Testis (tissue), 3 donors: ENCODE results near the gene MAN1B1. TPM values are rescaled to one million over a fixed set of nuclear protein-coding genes. Genes with fewer than 3 reads are reported as not detected.

Source experiments
- DNase-seq: peaks from one replicate; pipeline ENCODE4 v3.0.0-alpha.2; 2019
- H3K27ac ChIP-seq, 2 donors: fragments of 200-600 bp; sonication (generic); one replicate each; pipeline ENCODE4 v1.5.1; 2019
- H3K27me3 ChIP-seq: fragments of 200-600 bp; sonication (generic); one replicate; pipeline ENCODE4 v1.5.1; 2019
- H3K36me3 ChIP-seq: fragments of 200-600 bp; sonication (generic); one replicate; pipeline ENCODE4 v1.5.1; 2017; ENCODE audit warnings: low read depth; ENCODE audit errors: missing control alignments
- H3K4me1 ChIP-seq: fragments of 200-600 bp; sonication (generic); one replicate; pipeline ENCODE4 v1.5.1; 2019
- H3K4me3 ChIP-seq, 2 donors: fragments of 200-600 bp; sonication (generic); one replicate each; pipeline ENCODE4 v1.5.1; 2017 to 2019
- H3K9me3 ChIP-seq: fragments of 200-600 bp; sonication (generic); one replicate; pipeline ENCODE4 v1.5.1; 2017
- POLR2A ChIP-seq: fragments of 450-650 bp; IDR thresholded peaks from one replicate; pipeline ENCODE4 v1.6.1; 2017; ENCODE audit warnings: antibody characterized with exemption, mild to moderate bottlenecking, moderate library complexity
- WGBS, 2 donors: methylation state at CpG; one replicate each; pipeline ENCODE4 v1.1.5; 2018; 5-methylcytosine and 5-hydroxymethylcytosine counted together
- intact Hi-C: fragments of 100-400 bp; cut with DNase I; formaldehyde crosslinking; loops from one replicate; pipeline ENCODE4 v1.15.1; 2023; ENCODE audit warnings: low total_unique reads
- polyA plus RNA-seq: library from polyadenylated mRNA; stranded (reverse); fragments of 350-450 nt; fragmentation: Illumina TruSeq; extraction: RNeasy Lipid Tissue Mini Kit (QIAGEN cat#74804); gene quantifications from one replicate; pipeline ENCODE4 v1.2.3, GENCODE V29; 2014; ENCODE audit warnings: low read depth, low replicate concordance; ENCODE audit not compliant: insufficient read depth
- total RNA-seq, 2 donors: library from RNA; depleted of rRNA; stranded (reverse); fragments of >200 nt; gene quantifications; one replicate each; pipeline ENCODE4 v1.2.3, GENCODE V29; 2016
- TF ChIP-seq, protein P1 (sequence below), 3 experiments: fragments of 450-650 bp in 2 of 3; fragments of 200-600 bp in 1 of 3; sonication (generic) in 1 of 3; IDR thresholded peaks; one replicate each; pipeline ENCODE4 v1.5.1; 2016 to 2019; ENCODE audit warnings: antibody characterized with exemption in 3 of 3, mild to moderate bottlenecking in 2 of 3, moderate library complexity in 1 of 3

The MAN1B1 gene
- total and polyA plus RNA-seq, 3 donors from 2014 or later, result 62.2 to 124 (median 122) TPM

DNA sequence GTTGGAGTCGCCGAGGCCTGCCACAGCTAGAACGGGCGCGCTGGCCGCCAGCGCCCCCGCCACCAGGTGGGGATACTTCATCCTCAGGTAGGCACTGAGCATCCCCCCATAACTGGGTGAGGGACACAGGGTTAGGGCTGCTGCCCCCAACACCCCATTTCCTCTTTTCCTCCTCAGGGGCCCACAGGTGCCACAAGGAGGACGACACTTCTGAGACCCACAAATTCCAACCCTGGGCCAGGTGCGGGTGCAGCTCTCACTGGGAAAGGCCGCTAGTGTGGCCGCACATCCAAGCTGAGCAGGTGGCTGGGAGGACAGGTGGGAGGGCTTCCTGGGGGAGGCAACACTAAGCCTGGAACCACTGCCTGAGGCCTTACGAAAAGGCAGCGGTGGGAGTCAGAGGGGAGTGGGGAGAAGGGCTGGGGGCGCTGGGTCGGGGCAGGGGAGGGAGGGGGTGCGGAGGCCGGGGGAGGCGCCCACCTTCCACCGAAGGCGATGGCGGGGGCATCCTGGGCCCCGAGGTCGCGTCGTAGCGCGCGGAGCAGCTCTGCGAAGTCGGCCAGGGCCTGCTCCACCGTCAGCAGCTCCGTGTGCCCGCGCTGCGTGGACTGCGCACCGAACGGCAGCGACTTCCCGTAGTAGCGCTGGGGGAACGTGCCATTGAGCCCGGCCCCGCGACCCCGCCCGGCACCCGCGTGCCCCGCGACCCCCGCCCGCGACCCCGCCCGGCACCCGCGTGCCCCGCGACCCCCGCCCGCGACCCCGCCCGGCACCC is 26.8 kb downstream of the MAN1B1 start:
- intact Hi-C loops, result loop anchor here (10.0 kb wide), 1 partner anchor 111 kb away; the partner anchor contains the start of genes CYSRT1, RNF208 and RNF224
- Histone ChIP-seq H3K27me3 (no peaks in the 10 kb centered on the region), H3K4me1 (peaks cover 22% of the 10 kb centered on the region), H3K4me3 (peak overlapping the region in 1 of 2 donors; percentile 29), H3K9me3 (no peaks in the 10 kb centered on the region), H3K36me3 (no peaks in the 10 kb centered on the region), H3K27ac (no peak overlapping the region)
- no peak for TF ChIP-seq POLR2A
- TF ChIP-seq, protein P1, sequence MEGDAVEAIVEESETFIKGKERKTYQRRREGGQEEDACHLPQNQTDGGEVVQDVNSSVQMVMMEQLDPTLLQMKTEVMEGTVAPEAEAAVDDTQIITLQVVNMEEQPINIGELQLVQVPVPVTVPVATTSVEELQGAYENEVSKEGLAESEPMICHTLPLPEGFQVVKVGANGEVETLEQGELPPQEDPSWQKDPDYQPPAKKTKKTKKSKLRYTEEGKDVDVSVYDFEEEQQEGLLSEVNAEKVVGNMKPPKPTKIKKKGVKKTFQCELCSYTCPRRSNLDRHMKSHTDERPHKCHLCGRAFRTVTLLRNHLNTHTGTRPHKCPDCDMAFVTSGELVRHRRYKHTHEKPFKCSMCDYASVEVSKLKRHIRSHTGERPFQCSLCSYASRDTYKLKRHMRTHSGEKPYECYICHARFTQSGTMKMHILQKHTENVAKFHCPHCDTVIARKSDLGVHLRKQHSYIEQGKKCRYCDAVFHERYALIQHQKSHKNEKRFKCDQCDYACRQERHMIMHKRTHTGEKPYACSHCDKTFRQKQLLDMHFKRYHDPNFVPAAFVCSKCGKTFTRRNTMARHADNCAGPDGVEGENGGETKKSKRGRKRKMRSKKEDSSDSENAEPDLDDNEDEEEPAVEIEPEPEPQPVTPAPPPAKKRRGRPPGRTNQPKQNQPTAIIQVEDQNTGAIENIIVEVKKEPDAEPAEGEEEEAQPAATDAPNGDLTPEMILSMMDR (IDR thresholded peaks at IDR 0.05), result no peak
- WGBS, 2 donors, result 38 to 66% methylated on average over 9 to 34 of the region's 66 CpGs
- DNase-seq, result peak; percentile 43

DNA sequence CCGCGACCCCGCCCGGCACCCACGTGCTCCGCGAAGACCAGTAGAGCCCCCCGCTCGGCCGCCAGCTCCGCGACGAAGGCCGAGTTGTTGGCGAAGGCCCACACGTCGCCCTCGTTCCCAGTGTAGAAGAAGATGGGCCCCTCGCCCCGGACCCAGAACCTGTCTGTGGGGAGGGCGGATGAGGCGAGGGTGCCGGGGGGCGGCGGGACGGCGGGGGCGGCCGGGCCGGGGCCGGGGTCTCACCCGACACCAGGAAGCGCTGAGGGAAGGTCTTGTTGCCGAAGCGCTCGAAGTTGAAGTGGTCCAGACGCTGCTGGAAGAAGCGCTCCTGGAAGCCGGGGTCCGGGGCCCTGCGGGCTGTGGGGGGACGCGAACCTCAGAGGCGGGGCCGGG is 27.4 kb downstream of the MAN1B1 start:
- Histone ChIP-seq H3K4me3 (peak overlapping the region; percentile 76 to 78), H3K27me3 (no peaks in the 10 kb centered on the region), H3K36me3 (no peaks in the 10 kb centered on the region), H3K4me1 (peaks cover 22% of the 10 kb centered on the region), H3K27ac (peak overlapping the region in 1 of 2 donors; percentile 71), H3K9me3 (no peaks in the 10 kb centered on the region)
- 1% methylated on average over 28 of the region's 45 CpGs; no CpG with 5 or more reads in 1 of the 2 donors for WGBS, 2 donors
- intact Hi-C loops, result loop anchor here (10.0 kb wide), 1 partner anchor 111 kb away; the partner anchor contains the start of genes CYSRT1, RNF208 and RNF224
- DNase-seq, result no peak
- TF ChIP-seq, protein P1 (IDR thresholded peaks at IDR 0.05), result no peak
- no peak for TF ChIP-seq POLR2A

DNA sequence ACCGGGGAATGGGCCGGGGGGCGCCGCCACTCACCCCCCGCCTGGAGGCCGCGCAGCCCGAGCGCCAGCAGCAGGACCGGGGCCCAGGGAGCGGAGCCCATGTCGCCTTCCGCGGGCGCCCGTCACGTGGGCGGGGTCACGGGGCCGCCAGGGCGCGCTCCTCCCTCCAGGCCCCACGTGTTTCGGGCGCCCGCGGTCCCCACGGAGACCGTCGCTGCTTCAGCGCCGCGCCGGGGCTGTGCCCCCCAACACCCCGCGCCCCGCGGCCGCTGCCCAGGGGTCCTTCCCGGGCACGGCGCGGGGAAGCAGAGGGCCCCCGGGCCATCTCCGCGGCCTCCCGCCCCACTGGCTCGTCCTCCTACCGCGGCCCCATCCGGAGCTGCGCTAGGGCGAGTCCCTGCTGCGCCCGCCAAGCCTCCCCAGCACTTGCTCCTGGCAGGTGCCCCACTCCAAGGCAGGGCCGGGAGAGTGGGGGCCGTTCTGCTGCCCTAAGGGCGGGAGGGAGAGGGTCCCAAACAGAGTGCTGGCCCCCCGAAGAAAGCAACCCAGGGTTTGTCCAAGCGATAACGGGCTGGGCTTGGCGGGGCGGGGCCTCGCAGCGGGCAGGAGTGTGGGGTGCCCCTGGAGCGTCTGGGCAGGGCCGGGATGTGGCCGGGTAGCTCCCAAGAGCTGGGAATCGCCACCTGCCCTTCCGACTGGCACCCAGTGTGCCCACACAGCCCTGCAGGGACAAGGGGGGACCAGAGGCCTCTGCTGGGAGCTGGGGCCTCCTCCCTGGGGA is 28.0 kb downstream of the MAN1B1 start, which contains the start of gene DPP7:
DPP7 (minus strand) TSS at position 121 of the 781 bp plus-strand sequence; CDS start at position 101, 20 bp downstream.
- Histone ChIP-seq H3K4me1 (peaks cover 22% of the 10 kb centered on the region), H3K27ac (peak within 1 kb of the TSS; percentile 39 to 71), H3K27me3 (no peaks in the 10 kb centered on the region), H3K36me3 (no peaks in the 10 kb centered on the region), H3K9me3 (no peaks in the 10 kb centered on the region), H3K4me3 (peak within 1 kb of the TSS; percentile 76 to 78)
- TF ChIP-seq, protein P1 (IDR thresholded peaks at IDR 0.05), result peak in 1 of 3 experiments; percentile 8
- no peak for TF ChIP-seq POLR2A
- peak; percentile 80 for DNase-seq
- WGBS, 2 donors, result 0 to 5% methylated on average over 6 to 52 of the region's 70 CpGs
- intact Hi-C loops, result loop anchor here (10.0 kb wide), 1 partner anchor 110 kb away; the partner anchor contains the start of genes CYSRT1, RNF208 and RNF224

DNA sequence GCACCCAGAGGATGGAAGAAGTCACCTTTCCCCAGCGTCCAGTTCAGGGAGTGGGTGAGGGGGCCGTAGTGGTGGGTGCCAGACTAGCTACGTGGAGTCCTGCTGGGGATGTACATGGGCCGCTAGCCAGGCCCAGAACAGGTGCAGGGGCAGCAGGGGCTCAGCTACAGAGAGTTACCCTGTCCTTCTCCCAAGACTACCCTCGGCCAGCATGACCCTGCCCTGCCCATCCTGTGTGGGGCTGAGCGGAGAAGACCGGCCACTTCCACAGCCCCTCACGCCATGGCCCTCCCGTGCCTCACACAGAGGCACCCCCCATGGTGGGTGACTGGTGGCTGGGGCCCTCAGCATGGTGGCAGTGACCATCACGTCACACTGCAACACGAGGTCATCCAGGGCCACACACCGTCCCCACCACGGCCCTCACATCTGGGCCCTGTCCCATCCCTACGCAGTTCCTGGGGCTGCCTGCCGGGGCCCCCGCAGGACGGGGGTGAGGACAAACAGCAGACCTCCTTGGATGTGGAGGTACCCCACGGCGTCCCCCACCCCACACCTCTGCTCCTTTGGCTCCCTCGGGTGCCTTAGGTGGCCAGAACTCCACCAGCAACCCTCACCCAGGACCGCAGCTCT is 28.7 kb downstream of the MAN1B1 start:
- TF ChIP-seq, protein P1 (IDR thresholded peaks at IDR 0.05), result no peak
- TF ChIP-seq POLR2A, result no peak
- DNase-seq, result no peak
- no peaks in the 10 kb centered on the region for H3K9me3 ChIP-seq
- H3K27ac ChIP-seq, result peak overlapping the region; percentile 39 to 71
- 51 to 79% methylated on average over 3 to 21 of the region's 21 CpGs for WGBS, 2 donors
- H3K27me3 ChIP-seq, result no peaks in the 10 kb centered on the region
- H3K36me3 ChIP-seq, result no peaks in the 10 kb centered on the region
- intact Hi-C loops, result loop anchor here (10.0 kb wide), 1 partner anchor 109 kb away; the partner anchor contains the start of genes CYSRT1, RNF208 and RNF224
- peaks cover 22% of the 10 kb centered on the region for H3K4me1 ChIP-seq
- H3K4me3 ChIP-seq, result peak overlapping the region in 1 of 2 donors; percentile 76
